H9 (cell line): ENCODE data around the gene PCDH9. TPM values are rescaled to one million over a fixed set of nuclear protein-coding genes. Genes with fewer than 3 reads are reported as not detected.

Experiments used
- DNase-seq: peaks from one replicate; pipeline ENCODE4 v3.0.0-alpha.2; 2017
- H2AFZ ChIP-seq: one replicate; pipeline ENCODE4 v1.6.1; 2013; ENCODE audit warnings: mild to moderate bottlenecking, low read length, control low read depth, moderate library complexity
- H2AK5ac ChIP-seq: 2 replicates; pipeline ENCODE4 v1.6.1; 2013; ENCODE audit warnings: low read length, control low read depth, mixed read lengths; ENCODE audit not compliant: insufficient read length
- H2BK120ac ChIP-seq: one replicate; pipeline ENCODE4 v1.6.1; 2013; ENCODE audit warnings: low read depth, mild to moderate bottlenecking, low read length, control low read depth, inconsistent platforms; ENCODE audit not compliant: poor library complexity, severe bottlenecking
- H2BK12ac ChIP-seq: 2 replicates; pipeline ENCODE4 v1.6.1; 2013; ENCODE audit warnings: low read length, control low read depth, mixed read lengths, low read depth; ENCODE audit not compliant: insufficient read length
- H2BK15ac ChIP-seq: 2 replicates; pipeline ENCODE4 v1.6.1; 2013; ENCODE audit warnings: low read depth, low read length, control low read depth
- H2BK20ac ChIP-seq: one replicate; pipeline ENCODE4 v1.6.1; 2013; ENCODE audit warnings: low read depth, mild to moderate bottlenecking, low read length, control low read depth, inconsistent platforms; ENCODE audit not compliant: poor library complexity, severe bottlenecking
- H2BK5ac ChIP-seq: 2 replicates; pipeline ENCODE4 v1.6.1; 2013; ENCODE audit warnings: low read length, control low read depth, mixed read lengths; ENCODE audit not compliant: insufficient read length
- H3K14ac ChIP-seq: 2 replicates; pipeline ENCODE4 v1.6.1; 2013; ENCODE audit warnings: low read length, control low read depth; ENCODE audit not compliant: insufficient read depth
- H3K18ac ChIP-seq: 2 replicates; pipeline ENCODE4 v1.6.1; 2013; ENCODE audit warnings: low read depth, mild to moderate bottlenecking, mixed read lengths, low read length, control low read depth; ENCODE audit not compliant: insufficient read length
- H3K23ac ChIP-seq: 2 replicates; pipeline ENCODE4 v1.6.1; 2013; ENCODE audit warnings: low read length, control low read depth, mixed read lengths, low read depth; ENCODE audit not compliant: insufficient read length
- H3K23me2 ChIP-seq: 2 replicates; pipeline ENCODE4 v1.6.1; 2013; ENCODE audit warnings: low read depth, mild to moderate bottlenecking, mixed read lengths, low read length, control low read depth; ENCODE audit not compliant: insufficient read length, poor library complexity, severe bottlenecking
- H3K27ac ChIP-seq: 2 replicates; pipeline ENCODE4 v1.5.1; 2013; ENCODE audit warnings: low read length, control low read depth, mixed read lengths, low read depth; ENCODE audit not compliant: insufficient read length
- H3K27me3 ChIP-seq: 2 replicates; pipeline ENCODE4 v1.6.1; 2013; ENCODE audit warnings: low read length, control low read depth, inconsistent platforms; ENCODE audit not compliant: insufficient read depth
- H3K4ac ChIP-seq: 2 replicates; pipeline ENCODE4 v1.6.1; 2013; ENCODE audit warnings: low read depth, mild to moderate bottlenecking, control low read depth, inconsistent platforms, low read length, moderate library complexity
- H3K4me1 ChIP-seq: 2 replicates; pipeline ENCODE4 v1.6.1; 2013; ENCODE audit warnings: low read length, control low read depth, inconsistent platforms; ENCODE audit not compliant: insufficient read depth
- H3K4me2 ChIP-seq: 2 replicates; pipeline ENCODE4 v1.6.1; 2013; ENCODE audit warnings: low read length, control low read depth, mixed read lengths; ENCODE audit not compliant: insufficient read length, insufficient read depth
- H3K56ac ChIP-seq: 2 replicates; pipeline ENCODE4 v1.6.1; 2013; ENCODE audit warnings: low read depth, mild to moderate bottlenecking, mixed read lengths, low read length, control low read depth; ENCODE audit not compliant: insufficient read length
- H3K79me1 ChIP-seq: 2 replicates; pipeline ENCODE4 v1.6.1; 2013; ENCODE audit warnings: low read depth, mild to moderate bottlenecking, moderate library complexity, low read length, control low read depth, inconsistent platforms; ENCODE audit not compliant: insufficient read depth, poor library complexity, severe bottlenecking
- H3K79me2 ChIP-seq: 2 replicates; pipeline ENCODE4 v1.6.1; 2013; ENCODE audit warnings: low read length, control low read depth, inconsistent platforms; ENCODE audit not compliant: insufficient read depth
- H3K9ac ChIP-seq: 2 replicates; pipeline ENCODE4 v1.6.1; 2013; ENCODE audit warnings: low read length, control low read depth, mixed read lengths; ENCODE audit not compliant: insufficient read length; ENCODE audit errors: extremely low read depth
- H3K9me3 ChIP-seq: one replicate; pipeline ENCODE4 v1.6.1; 2013; ENCODE audit warnings: low read depth, low read length, inconsistent platforms; ENCODE audit not compliant: control insufficient read depth
- H3T11ph ChIP-seq: one replicate; pipeline ENCODE4 v1.6.1; 2013; ENCODE audit warnings: mild to moderate bottlenecking, low read length, control low read depth, inconsistent platforms
- H4K20me1 ChIP-seq: one replicate; pipeline ENCODE4 v1.6.1; 2013; ENCODE audit not compliant: control insufficient read depth, insufficient read length, insufficient read depth
- H4K5ac ChIP-seq: 2 replicates; pipeline ENCODE4 v1.6.1; 2013; ENCODE audit warnings: low read depth, mild to moderate bottlenecking, mixed read lengths, low read length, control low read depth; ENCODE audit not compliant: insufficient read length
- H4K8ac ChIP-seq: replicated peaks from 2 replicates; pipeline ENCODE4 v1.6.1; 2013; ENCODE audit warnings: low read length, control low read depth, mixed read lengths, low read depth; ENCODE audit not compliant: insufficient read length
- H4K91ac ChIP-seq: 2 replicates; pipeline ENCODE4 v1.6.1; 2013; ENCODE audit warnings: low read depth, mild to moderate bottlenecking, moderate library complexity, mixed read lengths, low read length, control low read depth; ENCODE audit not compliant: insufficient read length
- H3K27ac Mint-ChIP-seq, 3 experiments: 2 replicates in 2 of 3; 3 replicates in 1 of 3; pipeline ENCODE4 v1.8.0; 2020 to 2021; ENCODE audit warnings: mixed read lengths in 3 of 3, mild to moderate bottlenecking in 1 of 3, moderate library complexity in 1 of 3
- H3K27me3 Mint-ChIP-seq: 2 replicates; pipeline ENCODE4 v1.8.0; 2021; ENCODE audit warnings: low read depth, mild to moderate bottlenecking, moderate library complexity, mixed read lengths
- H3K36me3 Mint-ChIP-seq, 3 experiments: 2 replicates in 2 of 3; 3 replicates in 1 of 3; pipeline ENCODE4 v1.8.0; 2020 to 2021; ENCODE audit warnings: low read depth in 3 of 3, mixed read lengths in 3 of 3; ENCODE audit not compliant: insufficient read depth in 1 of 3
- H3K4me1 Mint-ChIP-seq, 2 experiments: 2 replicates each; pipeline ENCODE4 v1.8.0; 2020; ENCODE audit warnings: mixed read lengths in 2 of 2
- H3K4me3 Mint-ChIP-seq, 2 experiments: 2 replicates in 1 of 2; 3 replicates in 1 of 2; pipeline ENCODE4 v1.8.0; 2020 to 2021; ENCODE audit warnings: mild to moderate bottlenecking in 2 of 2, mixed read lengths in 2 of 2, moderate library complexity in 1 of 2
- H3K9me3 Mint-ChIP-seq, 2 experiments: 2 replicates in 1 of 2; 3 replicates in 1 of 2; pipeline ENCODE4 v1.8.0; 2020; ENCODE audit warnings: mild to moderate bottlenecking in 2 of 2, mixed read lengths in 2 of 2, moderate library complexity in 1 of 2
- CTCF ChIP-seq: fragments of 200-600 bp; sonication (generic); conservative IDR thresholded peaks from 3 replicates; pipeline ENCODE4 v1.8.0; 2021; ENCODE audit warnings: antibody characterized with exemption, mild to moderate bottlenecking
- WGBS: extraction: QIAGEN DNeasy Blood & Tissue Kit; methylation state at CpG from one replicate; pipeline ENCODE4 v1.1.7; 2013; ENCODE audit warnings: missing lambda C conversion rate, low lambda C conversion rate, mixed read lengths; ENCODE audit not compliant: insufficient read length; ENCODE audit errors: extremely low coverage; 5-methylcytosine and 5-hydroxymethylcytosine counted together
- total RNA-seq: library from RNA; stranded (reverse); gene quantifications from 2 replicates; pipeline ENCODE4 v1.2.1, GENCODE V29; 2021

Gene PCDH9
- total RNA-seq, 1 experiment from 2014 or later = 0.11 TPM

- no peak for DNase-seq
- Histone ChIP-seq H3K79me2 (no peaks in the 10 kb centered on the region), H3K27ac (no peak overlapping the region), H3K56ac (no peak overlapping the region), H2AK5ac (no peak overlapping the region), H3K9ac (no peak overlapping the region), H3K4me1 (no peaks in the 10 kb centered on the region), H4K91ac (no peak overlapping the region), H3K4ac (no peak overlapping the region), H3K23ac (no peak overlapping the region), H2BK12ac (no peak overlapping the region), H2BK120ac (no peak overlapping the region), H3K18ac (no peak overlapping the region), H4K5ac (no peak overlapping the region), H3K4me2 (no peak overlapping the region), H2BK5ac (no peak overlapping the region), H4K8ac (no peak overlapping the region), H2AFZ (no peak overlapping the region), H3K9me3 (no peaks in the 10 kb centered on the region), H3K79me1 (no peaks in the 10 kb centered on the region), H3T11ph (no peak overlapping the region), H4K20me1 (no peaks in the 10 kb centered on the region), H2BK15ac (no peak overlapping the region), H2BK20ac (no peak overlapping the region), H3K23me2 (no peaks in the 10 kb centered on the region), H3K14ac (no peak overlapping the region), H3K27me3 (no peaks in the 10 kb centered on the region)
- Mint-ChIP-seq H3K4me1 (peaks cover 2 to 3% of the 10 kb centered on the region in 2 experiments), H3K4me3 (no peak overlapping the region), H3K36me3 (no peaks in the 10 kb centered on the region; a peak in 1 of 7 replicates), H3K27me3 (no peaks in the 10 kb centered on the region; the same call in 1 of the 2 replicates), H3K27ac (no peak overlapping the region; a peak in 1 of 7 replicates), H3K9me3 (no peaks in the 10 kb centered on the region)
- WGBS = no CpG with 5 or more reads among the region's 1 CpG
- no peak for TF ChIP-seq CTCF
Measured at GRCh38 chr13:66576381-66576780, 653.8 kb downstream of the PCDH9 start.
